HG02870 (cell line): Measurements from ENCODE around the gene HCFC1R1.

Experiments used
- ATAC-seq: cut with Tn5 transposase; IDR thresholded peaks from one replicate; pipeline ENCODE4 v1.9.1; 2021; ENCODE audit warnings: mild to moderate bottlenecking, moderate library complexity; ENCODE audit not compliant: unreplicated experiment

Gene HCFC1R1

DNA sequence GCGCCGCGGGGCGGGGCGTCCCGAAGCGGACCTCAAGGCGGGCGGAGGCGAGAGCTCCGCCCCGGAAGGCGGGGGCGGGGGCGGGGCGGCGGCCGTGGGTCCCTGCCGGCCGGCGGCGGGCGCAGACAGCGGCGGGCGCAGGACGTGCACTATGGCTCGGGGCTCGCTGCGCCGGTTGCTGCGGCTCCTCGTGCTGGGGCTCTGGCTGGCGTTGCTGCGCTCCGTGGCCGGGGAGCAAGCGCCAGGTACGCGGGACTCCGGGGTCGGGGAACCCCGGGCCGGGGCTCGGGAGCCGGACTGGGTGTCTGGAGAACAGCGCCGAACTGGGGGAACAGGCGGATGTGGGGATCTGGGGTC is 3.5 kb downstream of the HCFC1R1 start, which contains the start of gene TNFRSF12A:
TSS of gene TNFRSF12A (plus strand) at position 122 of the 357 bp plus-strand sequence. CDS start at position 152, 30 bp downstream.
- no peak for ATAC-seq

DNA sequence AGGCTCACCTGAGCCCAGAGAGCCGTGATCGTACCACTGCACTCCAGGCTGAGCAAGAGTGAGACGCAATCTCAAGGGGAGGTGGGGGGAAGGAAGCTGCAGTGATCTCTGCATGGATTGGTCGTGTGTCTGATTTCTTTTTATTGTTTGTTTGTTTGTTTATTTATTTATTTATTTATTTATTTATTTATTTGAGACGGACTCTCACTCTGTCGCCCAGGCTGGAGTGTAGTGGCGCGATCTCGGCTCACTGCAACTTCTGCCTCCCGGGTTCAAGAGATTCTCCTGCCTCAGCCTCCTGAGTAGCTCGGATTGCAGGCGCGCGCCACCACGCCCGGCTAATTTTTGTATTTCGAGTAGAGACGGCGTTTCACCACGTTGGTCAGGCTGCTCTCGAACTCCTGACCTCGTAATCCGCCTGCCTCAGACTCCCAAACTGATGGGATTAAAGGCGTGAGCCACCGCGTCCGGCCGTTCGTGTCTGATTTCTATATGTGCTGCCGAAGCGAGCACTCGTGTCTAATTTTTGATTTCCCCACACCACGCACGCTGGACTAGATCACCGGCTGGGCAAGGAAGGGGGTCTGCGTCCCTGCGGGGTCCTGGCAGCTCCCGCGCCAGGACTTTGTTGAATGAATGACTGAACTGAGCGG is 4.0 kb downstream of the HCFC1R1 start:
- ATAC-seq: no peak

DNA sequence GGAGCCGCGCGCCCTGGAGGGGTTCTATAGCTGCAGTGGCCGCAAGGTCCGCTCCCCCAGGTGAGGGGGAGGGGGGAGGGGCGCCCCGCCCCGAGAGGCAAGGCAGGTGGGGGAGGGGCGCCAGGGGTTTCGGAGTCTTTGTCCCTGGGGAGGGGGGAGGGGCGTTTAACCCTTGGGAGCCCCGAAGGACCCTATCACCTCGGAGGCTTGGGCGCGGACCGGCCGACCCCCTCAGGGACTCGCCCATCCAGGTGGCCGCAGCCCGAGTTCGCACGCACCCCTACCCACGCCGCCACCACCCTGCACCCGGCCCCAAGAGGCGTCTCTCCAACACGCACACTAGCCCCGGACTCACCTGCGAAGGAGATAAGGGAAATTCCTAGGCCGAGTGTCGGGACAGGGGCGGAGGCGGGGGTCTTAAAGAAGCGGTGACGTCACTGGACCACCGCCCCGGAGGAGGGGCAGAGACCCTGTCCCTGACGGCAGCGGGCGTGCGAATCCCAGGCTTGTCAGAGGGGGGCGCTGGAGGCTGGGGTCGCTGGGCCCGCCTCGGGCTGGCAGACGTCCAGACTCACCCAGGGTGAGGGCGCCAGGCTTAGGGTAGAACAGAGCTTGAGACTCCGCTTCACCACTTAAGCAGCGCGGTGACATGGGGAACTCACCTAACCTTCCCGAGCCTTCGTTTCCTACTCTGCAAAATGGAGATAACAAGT is 5.8 kb downstream of the HCFC1R1 start, which contains the start of gene CLDN6:
TSS of gene CLDN6 (minus strand) at position 390 of the 713 bp plus-strand sequence. CDS start 2,162 bp downstream, outside the sequence.
- no peak for ATAC-seq

DNA sequence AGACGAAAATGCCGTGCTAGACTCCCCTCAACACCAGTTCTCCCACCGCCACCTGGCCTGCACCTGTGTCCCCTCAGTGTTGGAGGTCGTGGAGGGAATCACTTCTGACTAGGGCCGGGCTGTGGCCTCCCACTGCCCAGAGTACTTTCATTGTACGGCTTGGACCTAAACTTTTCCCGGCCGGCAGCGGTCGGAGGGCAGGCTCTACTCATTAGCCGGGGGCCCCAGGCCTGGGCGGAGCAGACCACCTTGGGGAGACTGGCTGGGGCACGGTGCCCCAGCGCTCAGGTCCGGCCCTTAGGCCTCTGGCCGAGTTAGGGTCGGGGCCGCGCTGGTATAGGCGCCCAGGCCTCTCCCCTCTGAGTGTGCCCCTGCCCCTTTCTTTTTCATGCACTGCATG is 6.4 kb downstream of the HCFC1R1 start:
- no peak for ATAC-seq

DNA sequence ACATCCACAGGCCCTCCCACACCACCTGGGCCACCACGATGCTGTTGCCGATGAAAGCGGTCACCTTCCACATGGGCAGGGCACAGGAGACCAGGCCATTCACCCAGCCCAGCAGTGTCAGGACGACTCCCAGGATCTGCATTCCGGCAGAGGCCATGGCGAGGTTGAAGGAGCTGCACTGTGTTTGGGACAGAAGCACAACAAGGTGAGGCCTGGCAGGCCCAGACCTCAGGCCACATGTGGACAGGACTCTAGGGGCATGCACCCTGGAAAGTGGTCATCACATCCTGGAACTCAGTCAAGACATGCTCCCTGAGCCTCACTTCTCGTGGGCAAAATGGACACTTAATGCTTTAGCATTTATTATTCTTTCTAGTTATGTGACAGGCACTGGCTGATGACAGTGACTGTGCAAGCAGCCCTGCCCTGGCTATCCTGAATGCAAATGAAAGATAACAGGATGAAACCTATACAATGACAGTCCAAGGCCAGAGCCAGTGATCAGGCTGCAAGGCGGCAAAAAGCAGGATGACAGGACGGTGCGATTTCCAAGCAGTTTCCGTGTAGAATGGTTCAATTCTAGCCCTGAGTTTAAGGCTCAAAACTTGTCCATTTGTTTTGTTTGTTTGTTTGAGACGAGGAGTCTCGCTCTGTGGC is 7.7 kb downstream of the HCFC1R1 start:
- ATAC-seq: no peak

DNA sequence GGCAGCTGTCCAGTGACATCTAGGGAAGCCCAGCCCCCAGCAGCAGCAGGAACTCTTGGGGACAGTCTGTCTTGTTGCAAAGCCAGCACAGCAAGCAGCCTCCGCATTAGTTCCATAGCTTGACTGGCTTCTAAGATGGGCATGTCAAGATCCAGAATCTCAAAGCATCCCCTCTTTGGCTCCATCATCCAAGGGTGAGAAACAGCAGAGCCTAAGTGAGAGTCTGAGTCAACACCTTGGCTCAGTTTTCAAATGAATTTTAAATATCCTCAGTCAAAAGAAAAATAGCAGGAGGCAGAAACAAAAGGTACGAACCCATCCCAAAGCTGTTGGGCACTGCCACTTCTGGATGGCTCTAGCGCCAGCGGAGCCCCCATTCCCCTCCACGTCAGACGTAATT is 8.8 kb downstream of the HCFC1R1 start:
- no peak for ATAC-seq

DNA sequence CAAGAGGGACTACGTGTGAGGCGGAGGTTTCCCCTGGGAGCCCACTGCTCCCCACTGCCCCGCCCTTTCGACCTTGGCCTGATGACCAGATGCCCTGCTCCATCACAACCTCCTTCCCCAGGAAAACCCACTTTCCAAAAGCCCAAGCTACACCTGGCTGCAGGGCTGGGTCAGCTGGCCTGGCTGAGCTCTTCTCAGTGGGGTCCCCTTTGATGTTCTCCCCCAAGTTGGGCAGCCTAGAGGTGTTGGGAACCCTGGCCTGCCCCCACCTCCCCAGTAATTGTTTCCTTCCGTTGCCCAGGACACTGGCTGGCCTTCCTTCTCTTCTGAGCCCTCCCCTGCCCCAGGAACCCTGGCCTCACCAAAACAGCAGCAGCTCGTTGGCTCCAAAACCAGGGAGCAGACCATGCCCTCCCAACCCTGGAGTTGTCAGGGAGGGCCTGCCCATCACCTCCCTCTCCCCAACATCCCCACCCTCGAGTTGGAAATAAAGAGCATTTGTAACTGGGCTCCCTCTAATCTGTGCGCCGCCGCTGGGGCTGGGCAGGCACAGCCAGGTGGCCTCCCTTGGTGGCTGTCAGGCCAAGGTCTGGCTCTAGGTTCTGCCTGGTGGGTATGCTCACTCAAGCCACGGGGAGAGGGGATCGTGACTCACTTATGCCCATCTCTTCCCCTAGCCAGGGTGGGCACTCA is 9.6 kb downstream of the HCFC1R1 start:
- ATAC-seq: no peak

DNA sequence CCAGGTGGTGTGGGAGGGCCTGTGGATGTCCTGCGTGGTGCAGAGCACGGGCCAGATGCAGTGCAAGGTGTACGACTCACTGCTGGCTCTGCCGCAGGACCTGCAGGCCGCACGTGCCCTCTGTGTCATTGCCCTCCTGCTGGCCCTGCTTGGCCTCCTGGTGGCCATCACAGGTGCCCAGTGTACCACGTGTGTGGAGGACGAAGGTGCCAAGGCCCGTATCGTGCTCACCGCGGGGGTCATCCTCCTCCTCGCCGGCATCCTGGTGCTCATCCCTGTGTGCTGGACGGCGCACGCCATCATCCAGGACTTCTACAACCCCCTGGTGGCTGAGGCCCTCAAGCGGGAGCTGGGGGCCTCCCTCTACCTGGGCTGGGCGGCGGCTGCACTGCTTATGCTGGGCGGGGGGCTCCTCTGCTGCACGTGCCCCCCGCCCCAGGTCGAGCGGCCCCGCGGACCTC is 10.2 kb downstream of the HCFC1R1 start:
- ATAC-seq: no peak

DNA sequence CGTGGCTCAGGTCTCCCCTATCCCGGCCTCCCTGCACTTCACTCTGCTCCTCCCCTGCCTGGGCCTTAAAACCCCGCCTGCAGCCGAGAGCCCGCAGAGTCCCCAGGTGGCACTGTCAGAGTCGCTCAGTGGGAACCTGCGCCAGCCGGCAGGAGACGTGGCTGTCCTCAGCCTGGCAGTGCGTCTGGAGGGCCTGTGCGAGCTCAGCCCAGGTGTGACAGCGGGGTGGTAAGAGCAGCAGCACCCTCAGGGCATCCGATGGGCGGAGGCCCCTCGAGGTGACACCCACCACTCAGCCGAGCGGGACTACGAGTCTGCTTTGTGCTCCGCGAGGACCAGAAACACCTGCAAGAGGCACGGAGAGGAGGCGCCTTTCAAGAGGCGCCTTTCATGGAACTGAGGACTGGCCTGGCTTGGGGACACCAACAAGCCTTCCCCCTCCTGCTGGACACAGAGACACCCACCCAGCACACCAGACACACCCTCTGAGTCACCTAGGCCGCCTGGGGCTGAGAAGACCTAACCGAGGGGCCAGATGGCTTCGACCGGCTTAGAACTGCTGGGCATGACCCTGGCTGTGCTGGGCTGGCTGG is 10.8 kb downstream of the HCFC1R1 start, which contains the start of gene CLDN9:
TSS of gene CLDN9 (plus strand) at position 96 of the 593 bp plus-strand sequence. CDS start at position 536, 440 bp downstream.
- ATAC-seq: no peak

DNA sequence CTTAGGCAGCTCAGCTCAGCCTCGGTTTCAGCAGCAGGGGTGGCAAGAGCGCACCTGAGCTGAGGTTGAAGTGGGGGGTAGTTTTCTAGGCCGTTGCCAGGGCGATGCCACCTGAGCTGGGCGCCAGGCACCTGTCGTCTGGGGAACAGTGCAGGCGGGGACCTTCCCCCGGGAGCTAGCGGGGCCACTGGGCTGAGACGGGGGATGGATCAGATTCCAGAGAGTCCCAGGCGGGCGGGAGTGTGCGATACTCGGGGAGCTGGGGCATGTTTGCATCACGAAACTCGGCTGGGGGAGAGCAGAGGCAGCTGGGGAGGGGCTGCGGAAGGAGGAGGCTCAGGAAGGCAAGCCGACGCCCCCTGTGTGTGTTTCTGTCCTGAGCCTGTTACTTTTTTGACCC is 11.5 kb downstream of the HCFC1R1 start:
- ATAC-seq: no peak

DNA sequence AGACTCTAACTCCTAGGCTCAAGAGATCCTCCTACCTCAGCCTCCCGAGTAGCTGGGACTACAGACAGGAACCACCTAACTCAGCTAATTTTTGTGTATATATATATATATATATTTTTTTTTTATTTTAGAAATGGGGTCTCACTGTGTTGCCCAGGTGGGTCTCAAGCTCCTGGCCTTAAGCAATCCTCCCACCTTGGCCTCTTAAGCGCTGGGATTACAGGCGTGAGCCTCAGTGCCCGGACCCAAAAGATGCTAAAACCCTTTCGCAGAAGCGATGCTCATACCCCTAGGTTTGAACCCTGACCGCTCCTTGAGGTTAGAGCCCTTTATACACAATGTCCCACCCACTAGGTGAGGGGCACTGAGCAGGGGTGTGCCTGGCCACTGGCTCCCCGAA is 13.2 kb downstream of the HCFC1R1 start:
- ATAC-seq: no peak

DNA sequence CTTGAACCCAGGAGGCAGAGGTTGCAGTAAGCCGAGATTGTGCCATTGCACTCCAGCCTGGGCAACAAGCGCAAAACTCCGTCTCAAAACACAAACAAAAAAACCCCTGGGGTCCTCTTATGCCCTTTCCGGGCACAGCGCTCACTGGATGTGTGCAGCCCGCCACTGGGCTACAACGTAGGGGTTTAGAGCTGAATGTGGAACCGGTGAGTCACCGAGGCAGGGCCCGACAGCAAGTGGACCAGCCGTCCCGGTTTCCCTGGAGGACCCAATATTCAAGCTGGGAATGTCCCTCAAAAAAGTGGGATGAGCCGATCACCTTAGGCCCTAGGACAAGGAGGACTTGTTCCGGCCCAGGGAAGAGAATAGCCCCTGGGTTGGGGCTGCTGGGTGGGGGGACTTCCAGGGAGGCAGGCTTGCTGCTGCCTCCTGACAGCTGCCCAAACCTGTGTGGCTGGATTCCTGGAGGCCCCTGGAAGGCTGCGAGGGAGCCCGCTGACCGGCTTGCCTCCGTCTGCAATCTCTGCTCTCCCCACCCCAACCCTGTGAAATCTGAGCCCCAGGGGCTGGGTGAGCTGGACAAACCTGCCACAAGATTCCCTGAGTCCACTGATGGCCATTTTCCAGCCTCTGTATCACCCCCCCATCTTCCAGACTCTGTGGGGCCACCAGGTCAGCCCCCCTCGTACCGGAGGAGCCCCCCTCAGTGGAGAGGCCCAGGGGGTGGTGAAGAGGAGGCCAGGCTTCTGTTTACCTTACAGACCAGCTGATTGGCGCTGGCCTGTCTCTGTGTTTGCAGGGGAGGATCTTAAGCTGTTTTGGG is 14.0 kb downstream of the HCFC1R1 start:
- no peak for ATAC-seq

DNA sequence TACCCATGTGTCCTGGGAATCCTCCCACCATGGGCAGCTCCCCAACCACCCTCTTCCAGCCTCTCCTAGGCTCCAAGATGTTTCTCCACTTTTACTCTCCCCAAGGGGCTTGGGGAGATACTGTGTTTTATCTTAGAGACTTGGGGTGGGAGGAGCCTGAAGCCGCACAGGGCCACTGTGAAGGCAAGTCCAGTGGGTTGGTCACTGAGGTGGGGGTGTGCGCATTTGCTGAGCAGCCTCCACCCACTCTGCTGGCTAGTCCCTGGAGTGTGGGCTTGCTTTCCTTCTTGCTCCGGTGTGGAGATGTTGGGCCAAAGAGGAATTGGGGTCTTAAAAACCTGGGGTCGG is 15.1 kb downstream of the HCFC1R1 start:
- ATAC-seq: no peak

DNA sequence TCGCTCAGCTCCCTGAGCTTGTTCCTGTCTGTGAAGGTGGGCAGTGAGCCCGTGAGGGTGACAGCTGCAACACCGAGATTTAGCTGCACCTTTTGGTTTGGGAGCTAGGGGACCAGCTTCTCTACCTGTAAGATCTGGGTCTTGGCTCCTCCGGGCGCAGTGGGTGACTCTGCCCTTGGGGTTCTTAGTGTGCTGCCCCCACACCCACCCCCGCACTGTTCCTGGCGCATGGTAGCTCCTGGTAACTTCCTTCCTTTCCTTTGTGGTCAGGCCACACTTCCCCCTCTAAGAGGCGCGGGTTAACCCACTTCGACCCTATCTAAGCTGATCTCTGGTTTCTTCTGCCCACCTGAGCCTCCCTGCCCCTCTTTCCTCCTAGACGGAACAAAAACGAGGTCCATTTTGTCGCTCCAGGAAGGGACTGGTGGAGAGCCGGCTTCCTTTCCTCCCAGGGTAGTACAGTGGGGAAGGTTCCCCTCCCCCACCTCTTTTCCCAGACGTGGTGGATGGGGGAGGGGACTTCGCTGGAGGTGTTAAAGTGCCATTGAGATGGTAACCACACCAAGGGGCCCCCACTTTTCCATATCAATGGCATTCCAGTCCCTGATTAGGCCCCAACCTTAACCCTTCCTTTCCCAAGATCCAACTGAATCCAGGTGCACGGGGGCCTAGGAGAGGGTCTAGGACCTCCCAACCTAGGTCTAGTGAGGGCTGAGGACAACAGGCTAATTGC is 15.6 kb downstream of the HCFC1R1 start:
- no peak for ATAC-seq

DNA sequence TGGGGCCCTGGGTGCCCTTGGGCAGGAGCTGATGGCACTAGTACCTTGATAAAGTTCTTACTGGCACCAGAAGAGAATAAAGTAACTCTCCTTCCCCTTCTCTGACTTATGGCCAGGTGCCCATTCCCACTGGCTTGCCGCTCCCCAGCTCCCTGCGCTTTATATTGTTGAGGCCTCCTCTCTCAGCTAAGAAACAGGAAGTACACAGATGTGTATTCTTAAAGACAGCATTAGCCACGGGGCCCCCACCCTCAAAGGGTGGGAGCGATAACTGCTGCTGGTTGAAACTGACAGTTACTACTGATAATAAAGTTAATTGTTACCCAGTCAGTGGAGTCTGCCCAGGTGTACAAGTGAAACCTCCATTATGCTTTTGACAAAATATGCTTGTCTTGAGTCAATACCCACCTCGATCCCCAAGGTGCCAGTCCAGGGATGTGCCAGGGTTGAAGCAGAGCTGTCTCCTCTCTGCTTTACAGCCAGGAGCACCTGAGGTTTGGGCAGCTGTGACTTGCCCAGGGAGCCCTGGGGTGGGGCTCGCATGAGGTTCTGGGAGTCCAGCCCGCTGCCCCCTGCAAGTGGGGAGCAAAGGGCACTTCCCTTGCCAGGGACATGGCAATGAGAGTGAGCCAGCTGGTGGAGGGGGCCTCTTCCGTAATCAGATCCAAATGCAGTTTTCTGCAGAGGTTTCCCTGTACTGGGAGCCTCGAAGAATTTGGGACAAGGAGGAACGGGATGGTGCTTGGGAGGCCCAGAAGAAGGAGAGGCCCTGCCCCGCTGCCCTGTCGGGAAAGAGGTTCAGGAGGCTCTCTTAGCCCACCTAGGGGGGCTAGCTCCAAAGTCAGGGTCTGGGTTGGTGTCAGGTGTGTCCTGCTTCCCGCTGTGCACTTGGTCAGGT is 16.4 kb downstream of the HCFC1R1 start:
- no peak for ATAC-seq

DNA sequence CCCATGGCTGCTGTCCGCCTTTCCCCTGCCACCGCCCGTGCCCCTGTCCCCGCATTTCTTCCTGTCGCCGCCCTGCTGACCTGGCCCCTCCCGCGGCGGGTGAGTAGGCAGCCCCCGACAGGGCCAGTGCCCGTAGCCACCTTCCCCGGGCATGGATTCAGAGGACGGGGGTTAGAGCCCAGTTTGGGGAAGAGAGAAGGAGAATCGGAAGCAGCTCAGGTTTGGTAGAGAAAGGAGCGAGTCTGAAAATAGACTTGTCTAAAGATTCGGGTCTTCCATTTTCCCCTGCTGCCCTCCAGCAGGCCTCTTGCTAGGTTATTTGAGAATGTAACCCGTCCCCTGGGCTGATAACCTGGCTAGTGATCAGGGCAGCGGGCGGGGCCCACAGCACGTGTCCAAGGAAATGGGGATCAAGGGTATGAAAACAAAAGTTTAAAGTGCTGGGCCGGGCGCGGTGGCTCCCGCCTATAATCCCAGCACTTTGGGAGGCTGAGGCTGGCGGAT is 18.9 kb downstream of the HCFC1R1 start:
- ATAC-seq: no peak

DNA sequence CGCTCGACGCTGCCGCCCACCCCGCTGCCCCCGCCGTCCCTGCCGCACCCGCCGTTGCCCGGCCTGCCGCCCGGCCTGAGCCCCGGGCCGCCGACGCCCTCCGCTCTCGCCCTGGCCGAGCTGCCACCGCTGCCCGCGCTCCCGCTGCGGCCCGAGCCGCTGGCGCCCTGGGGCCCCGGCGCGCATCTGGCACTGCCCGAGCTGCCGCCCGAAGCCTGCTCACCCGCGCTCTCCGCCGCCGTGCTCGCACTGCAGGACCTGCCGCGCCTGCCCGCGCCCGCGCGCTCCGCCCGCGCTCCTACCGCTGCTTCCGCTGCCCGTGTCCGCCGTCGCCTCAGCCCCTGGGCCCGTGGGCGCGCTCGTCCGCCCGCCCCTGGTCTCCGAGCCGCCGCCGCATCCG is 19.4 kb downstream of the HCFC1R1 start:
- no peak for ATAC-seq
